GM23338 (cell line): ENCODE measurements around the gene RAD51B. TPM values are rescaled to one million over a fixed set of nuclear protein-coding genes. Genes with fewer than 3 reads are reported as not detected.

ENCODE experiments used
- ATAC-seq: fragments of 200-7000 bp; cut with Tn5 transposase; 3 replicates; pipeline ENCODE4 v1.9.1; 2020
- DNase-seq: peaks from one replicate; pipeline ENCODE4 v3.0.0-alpha.2; 2015; ENCODE audit warnings: low spot score
- H2AFZ ChIP-seq: fragments of 200-600 bp; sonication (generic); 2 replicates; pipeline ENCODE4 v1.8.0; 2016; ENCODE audit warnings: antibody characterized with exemption, mild to moderate bottlenecking, moderate library complexity
- H3F3A ChIP-seq: fragments of 200-600 bp; sonication (generic); replicated peaks from 2 replicates; pipeline ENCODE4 v1.8.0; 2017; ENCODE audit warnings: antibody characterized with exemption, mixed run types, low read depth
- H3K27ac ChIP-seq: fragments of 200-600 bp; sonication (generic); 2 replicates; pipeline ENCODE4 v1.6.1; 2016; ENCODE audit warnings: low read depth
- H3K27me3 ChIP-seq: fragments of 200-600 bp; sonication (generic); 2 replicates; pipeline ENCODE4 v1.8.0; 2016; ENCODE audit warnings: mild to moderate bottlenecking, mixed run types, moderate library complexity; ENCODE audit not compliant: insufficient read depth
- H3K36me3 ChIP-seq: fragments of 200-600 bp; sonication (generic); 2 replicates; pipeline ENCODE4 v1.8.0; 2016; ENCODE audit warnings: mild to moderate bottlenecking; ENCODE audit not compliant: insufficient read depth
- H3K4me1 ChIP-seq: fragments of 200-600 bp; sonication (generic); 2 replicates; pipeline ENCODE4 v1.8.0; 2016; ENCODE audit warnings: mild to moderate bottlenecking, moderate library complexity; ENCODE audit not compliant: insufficient read depth
- H3K4me2 ChIP-seq: fragments of 200-600 bp; sonication (generic); 2 replicates; pipeline ENCODE4 v1.7.1; 2017; ENCODE audit warnings: mixed run types
- H3K4me3 ChIP-seq: fragments of 200-600 bp; sonication (generic); 2 replicates; pipeline ENCODE4 v1.6.1; 2016; ENCODE audit warnings: mixed run types
- H3K79me2 ChIP-seq: fragments of 200-600 bp; sonication (generic); replicated peaks from 2 replicates; pipeline ENCODE4 v1.8.0; 2017; ENCODE audit warnings: mild to moderate bottlenecking; ENCODE audit not compliant: insufficient read depth
- H3K9me2 ChIP-seq: fragments of 200-600 bp; sonication (generic); 2 replicates; pipeline ENCODE4 v1.8.0; 2017; ENCODE audit not compliant: insufficient read depth
- H4K20me1 ChIP-seq: fragments of 200-600 bp; sonication (generic); replicated peaks from 2 replicates; pipeline ENCODE4 v1.8.0; 2017; ENCODE audit warnings: mild to moderate bottlenecking; ENCODE audit not compliant: insufficient read depth
- H3K27ac Mint-ChIP-seq: 2 replicates; pipeline ENCODE4 v1.8.0; 2020; ENCODE audit warnings: inconsistent platforms, mild to moderate bottlenecking, moderate library complexity, mixed read lengths
- H3K27me3 Mint-ChIP-seq: 3 replicates; pipeline ENCODE4 v1.8.0; 2022; ENCODE audit warnings: low read depth, mild to moderate bottlenecking, moderate library complexity, mixed read lengths, inconsistent platforms; ENCODE audit not compliant: insufficient read depth, poor library complexity
- H3K36me3 Mint-ChIP-seq: 3 replicates; pipeline ENCODE4 v1.8.0; 2021; ENCODE audit warnings: low read depth, mild to moderate bottlenecking, inconsistent platforms, moderate library complexity, mixed read lengths
- H3K4me1 Mint-ChIP-seq: 3 replicates; pipeline ENCODE4 v1.8.0; 2020; ENCODE audit warnings: mild to moderate bottlenecking, inconsistent platforms, mixed read lengths
- H3K4me3 Mint-ChIP-seq: 3 replicates; pipeline ENCODE4 v1.8.0; 2021; ENCODE audit warnings: moderate library complexity, mild to moderate bottlenecking, inconsistent platforms, mixed read lengths
- H3K9me3 Mint-ChIP-seq: 3 replicates; pipeline ENCODE4 v1.8.0; 2020; ENCODE audit warnings: moderate library complexity, mild to moderate bottlenecking, inconsistent platforms, mixed read lengths
- CREB1 ChIP-seq: fragments of 250-450 bp; sonication (Bioruptor Pico); IDR thresholded peaks from 2 replicates; pipeline ENCODE4 v1.5.0; 2020; ENCODE audit warnings: low read depth, mild to moderate bottlenecking, moderate library complexity
- CTCF ChIP-seq, 2 experiments: fragments of 200-600 bp in 1 of 2; sonication (generic) in 1 of 2; conservative IDR thresholded peaks; 2 replicates each; pipeline versions ENCODE4 v1.5.1 to v1.6.1; 2016 to 2017; ENCODE audit warnings: antibody characterized with exemption in 2 of 2, low read depth in 2 of 2, mild to moderate bottlenecking in 2 of 2, moderate library complexity in 1 of 2
- ETS1 ChIP-seq: IDR thresholded peaks from 2 replicates; pipeline ENCODE4 v1.6.1; 2016; ENCODE audit warnings: antibody characterized with exemption
- EZH2 ChIP-seq: fragments of 200-600 bp; sonication (generic); IDR thresholded peaks from one replicate; pipeline ENCODE4 v1.8.0; 2017; ENCODE audit warnings: antibody characterized with exemption, mild to moderate bottlenecking, low read depth; ENCODE audit not compliant: unreplicated experiment
- EZH2phosphoT487 ChIP-seq: fragments of 200-600 bp; sonication (generic); IDR thresholded peaks from one replicate; pipeline ENCODE4 v1.8.1; 2018; ENCODE audit warnings: antibody characterized with exemption; ENCODE audit not compliant: unreplicated experiment
- JUNB ChIP-seq: IDR thresholded peaks from one replicate; pipeline ENCODE4 v1.6.1; 2016; ENCODE audit warnings: antibody characterized with exemption; ENCODE audit not compliant: unreplicated experiment
- NANOG ChIP-seq: IDR thresholded peaks from 2 replicates; pipeline ENCODE4 v1.6.1; 2016; ENCODE audit warnings: antibody characterized with exemption, borderline replicate concordance
- POLR2AphosphoS5 ChIP-seq: IDR thresholded peaks from 2 replicates; pipeline ENCODE4 v1.6.1; 2016; ENCODE audit warnings: antibody characterized with exemption, low read depth
- REST ChIP-seq: IDR thresholded peaks from one replicate; pipeline ENCODE4 v1.6.1; 2018; ENCODE audit warnings: antibody characterized with exemption; ENCODE audit not compliant: unreplicated experiment
- STAT1 ChIP-seq: IDR thresholded peaks from one replicate; pipeline ENCODE4 v1.6.1; 2016; ENCODE audit warnings: antibody characterized with exemption; ENCODE audit not compliant: unreplicated experiment
- ZNF114 ChIP-seq: fragments of 250-450 bp; sonication (Bioruptor Pico); IDR thresholded peaks from 2 replicates; pipeline ENCODE4 v1.5.0; 2020; ENCODE audit warnings: mild to moderate bottlenecking, moderate library complexity
- ZNF331 ChIP-seq: fragments of 250-450 bp; sonication (Bioruptor Pico); IDR thresholded peaks from 2 replicates; pipeline ENCODE4 v1.5.0; 2020; ENCODE audit warnings: low read depth, mild to moderate bottlenecking, moderate library complexity
- ZNF462 ChIP-seq: fragments of 250-450 bp; sonication (Bioruptor Pico); IDR thresholded peaks from 2 replicates; pipeline ENCODE4 v1.5.0; 2020; ENCODE audit warnings: mild to moderate bottlenecking, moderate library complexity
- polyA plus RNA-seq: library from polyadenylated mRNA; unstranded; fragments of >200 nt; fragmentation: Nextera tagmentation; extraction: Ambion mirVana; gene quantifications from 2 replicates; pipeline ENCODE4 v1.2.1, GENCODE V29; 2016
- total RNA-seq: library from RNA; depleted of rRNA; stranded (reverse); fragments of >200 nt; shearing (Covaris generic); gene quantifications from 2 replicates; pipeline ENCODE4 v1.2.3, GENCODE V29; 2014

Gene RAD51B
- total and polyA plus RNA-seq, 2 experiments from 2014 or later: 15.7 to 29.1 TPM

GRCh38 chr14:67951529-67952135, 132.1 kb downstream of the RAD51B start:
- Histone ChIP-seq H4K20me1 (no peaks in the 10 kb centered on the region), H3K79me2 (no peaks in the 10 kb centered on the region), H3F3A (no peaks in the 10 kb centered on the region), H2AFZ (no peak overlapping the region), H3K9me2 (no peaks in the 10 kb centered on the region), H3K4me3 (no peak overlapping the region), H3K27me3 (no peaks in the 10 kb centered on the region), H3K27ac (no peak overlapping the region), H3K36me3 (no peaks in the 10 kb centered on the region; the same call in 1 of the 2 replicates), H3K4me1 (no peaks in the 10 kb centered on the region), H3K4me2 (no peak overlapping the region)
- Mint-ChIP-seq H3K27me3 (no peaks in the 10 kb centered on the region), H3K4me3 (no peak overlapping the region), H3K4me1 (no peaks in the 10 kb centered on the region), H3K27ac (no peak overlapping the region), H3K36me3 (peaks cover 17% of the 10 kb centered on the region), H3K9me3 (peaks cover 20% of the 10 kb centered on the region)
- no peak for DNase-seq
- no peak for TF ChIP-seq POLR2AphosphoS5
- TF ChIP-seq REST: no peak
- no peak for TF ChIP-seq ETS1
- TF ChIP-seq EZH2phosphoT487: no peak
- TF ChIP-seq ZNF462 (CRISPR knock-in tag): no peak
- no peak for TF ChIP-seq JUNB
- TF ChIP-seq ZNF331 (CRISPR knock-in tag): no peak
- TF ChIP-seq CTCF (conservative IDR thresholded peaks at IDR 0.05; ENCODE audit: low read depth in 2 of 2): no peak
- no peak for TF ChIP-seq STAT1
- TF ChIP-seq NANOG: no peak
- TF ChIP-seq ZNF114 (CRISPR knock-in tag): no peak
- TF ChIP-seq EZH2: no peak
- TF ChIP-seq CREB1: no peak
- no peak for ATAC-seq
